Nephron (organoid): ENCODE measurements around the gene PIK3IP1.

Source experiments
- H3K27ac Mint-ChIP-seq, 3 experiments: 2 replicates each; pipeline ENCODE4 v1.8.0; 2020; ENCODE audit warnings: mixed read lengths in 3 of 3, mild to moderate bottlenecking in 2 of 3, moderate library complexity in 1 of 3
- H3K27me3 Mint-ChIP-seq: 2 replicates; pipeline ENCODE4 v1.8.0; 2021; ENCODE audit warnings: low read depth, mild to moderate bottlenecking, moderate library complexity, mixed read lengths
- H3K36me3 Mint-ChIP-seq: 2 replicates; pipeline ENCODE4 v1.8.0; 2020; ENCODE audit warnings: low read depth, mixed read lengths
- H3K4me1 Mint-ChIP-seq: 2 replicates; pipeline ENCODE4 v1.8.0; 2020; ENCODE audit warnings: mixed read lengths
- H3K4me3 Mint-ChIP-seq, 3 experiments: 2 replicates each; pipeline ENCODE4 v1.8.0; 2020; ENCODE audit warnings: mild to moderate bottlenecking in 3 of 3, mixed read lengths in 3 of 3, moderate library complexity in 2 of 3
- H3K9me3 Mint-ChIP-seq: 2 replicates; pipeline ENCODE4 v1.8.0; 2020; ENCODE audit warnings: mixed read lengths
- CTCF ChIP-seq, 3 experiments: fragments of 200-600 bp; sonication (generic); IDR thresholded peaks; one replicate each; pipeline ENCODE4 v1.5.0; 2021; ENCODE audit warnings: antibody characterized with exemption in 3 of 3; ENCODE audit not compliant: unreplicated experiment in 3 of 3

The PIK3IP1 gene

GRCh38 chr22:31275018-31275417 is 17.3 kb downstream of the PIK3IP1 start:
- H3K27ac Mint-ChIP-seq = peak overlapping the region in 1 of 3 experiments; percentile 54
- no peaks in the 10 kb centered on the region for H3K27me3 Mint-ChIP-seq
- peaks cover 5% of the 10 kb centered on the region for H3K4me1 Mint-ChIP-seq
- no peak for TF ChIP-seq CTCF (IDR thresholded peaks at IDR 0.05; ENCODE audit: unreplicated experiment in 3 of 3)
- no peak overlapping the region for H3K4me3 Mint-ChIP-seq
- H3K9me3 Mint-ChIP-seq = no peaks in the 10 kb centered on the region
- peaks cover 51% of the 10 kb centered on the region for H3K36me3 Mint-ChIP-seq

GRCh38 chr22:31274017-31274416 is 18.3 kb downstream of the PIK3IP1 start:
- Mint-ChIP-seq H3K36me3 (peaks cover 55% of the 10 kb centered on the region), H3K27ac (no peak overlapping the region), H3K27me3 (no peaks in the 10 kb centered on the region), H3K4me1 (peaks cover 5% of the 10 kb centered on the region), H3K4me3 (no peak overlapping the region), H3K9me3 (no peaks in the 10 kb centered on the region)
- no peak for TF ChIP-seq CTCF (IDR thresholded peaks at IDR 0.05; ENCODE audit: unreplicated experiment in 3 of 3)

GRCh38 chr22:31272522-31273446 is 19.5 kb downstream of the PIK3IP1 start:
- Mint-ChIP-seq H3K36me3 (peaks cover 55% of the 10 kb centered on the region), H3K27me3 (peaks cover 4% of the 10 kb centered on the region), H3K9me3 (no peaks in the 10 kb centered on the region), H3K4me1 (peaks cover 5% of the 10 kb centered on the region), H3K27ac (peak overlapping the region; percentile 48 to 93 (median 62)), H3K4me3 (no peak overlapping the region)
- peak; percentile 71 to 76 (median 72) for TF ChIP-seq CTCF (IDR thresholded peaks at IDR 0.05; ENCODE audit: unreplicated experiment in 3 of 3)

GRCh38 chr22:31271485-31271884 is 20.8 kb downstream of the PIK3IP1 start:
- TF ChIP-seq CTCF (IDR thresholded peaks at IDR 0.05; ENCODE audit: unreplicated experiment in 3 of 3) = no peak
- H3K36me3 Mint-ChIP-seq = peaks cover 61% of the 10 kb centered on the region
- no peak overlapping the region for H3K4me3 Mint-ChIP-seq
- peak overlapping the region; percentile 93 to 97 (median 96) for H3K27ac Mint-ChIP-seq
- H3K9me3 Mint-ChIP-seq = no peaks in the 10 kb centered on the region
- peaks cover 4% of the 10 kb centered on the region for H3K27me3 Mint-ChIP-seq
- H3K4me1 Mint-ChIP-seq = peaks cover 5% of the 10 kb centered on the region

GRCh38 chr22:31271026-31271425 is 21.3 kb downstream of the PIK3IP1 start:
- Mint-ChIP-seq H3K4me1 (peaks cover 5% of the 10 kb centered on the region), H3K9me3 (no peaks in the 10 kb centered on the region), H3K36me3 (peaks cover 66% of the 10 kb centered on the region), H3K27ac (peak overlapping the region; percentile 93 to 97 (median 96)), H3K4me3 (no peak overlapping the region), H3K27me3 (peaks cover 4% of the 10 kb centered on the region)
- TF ChIP-seq CTCF (IDR thresholded peaks at IDR 0.05; ENCODE audit: unreplicated experiment in 3 of 3) = no peak
